Measurements from ENCODE around the gene KATNAL1.
"Not testable (repeated sequence)": the region's sequence is repeated elsewhere in the genome, so short reads cannot be mapped to it uniquely, and the experiment has no call there.

The KATNAL1 gene

GRCh38 chr13:30292325-30292724 lies 15.0 kb downstream of the KATNAL1 start:
- DNase-seq (ENCODE audit: low spot score), result no peak

DNA sequence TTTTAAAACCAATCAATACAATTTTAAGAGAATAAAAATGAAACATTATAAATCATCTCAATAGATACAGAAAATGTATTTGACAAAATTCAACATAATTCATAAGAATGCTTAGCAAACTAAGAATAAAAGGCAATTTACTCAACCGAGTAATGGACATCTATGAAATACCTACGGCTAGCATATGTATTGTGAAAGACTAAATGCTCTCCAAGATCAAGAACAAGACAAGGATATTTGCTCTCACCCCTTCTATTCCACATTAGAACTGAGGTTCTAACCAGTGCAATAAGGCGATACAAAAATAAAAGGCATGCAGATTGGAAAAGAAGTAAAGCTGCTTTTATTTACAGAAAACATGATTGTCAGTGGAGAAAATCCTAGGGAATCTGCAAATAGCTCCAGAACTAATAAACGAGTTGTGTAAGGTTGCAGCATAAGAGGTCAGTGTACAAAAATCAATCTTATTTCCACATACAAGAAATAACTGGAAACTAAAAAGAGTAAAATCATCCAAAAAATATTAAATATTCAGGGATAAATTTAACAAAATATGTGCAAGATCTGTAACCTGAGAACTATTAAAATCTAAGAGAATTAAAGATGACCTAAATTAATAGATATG lies 16.4 kb downstream of the KATNAL1 start:
- no peak for DNase-seq (ENCODE audit: low spot score)

- no peak for DNase-seq (ENCODE audit: low spot score)
These were observed 17.8 kb downstream of the KATNAL1 start for GRCh38 chr13:30289533-30289932.

DNA sequence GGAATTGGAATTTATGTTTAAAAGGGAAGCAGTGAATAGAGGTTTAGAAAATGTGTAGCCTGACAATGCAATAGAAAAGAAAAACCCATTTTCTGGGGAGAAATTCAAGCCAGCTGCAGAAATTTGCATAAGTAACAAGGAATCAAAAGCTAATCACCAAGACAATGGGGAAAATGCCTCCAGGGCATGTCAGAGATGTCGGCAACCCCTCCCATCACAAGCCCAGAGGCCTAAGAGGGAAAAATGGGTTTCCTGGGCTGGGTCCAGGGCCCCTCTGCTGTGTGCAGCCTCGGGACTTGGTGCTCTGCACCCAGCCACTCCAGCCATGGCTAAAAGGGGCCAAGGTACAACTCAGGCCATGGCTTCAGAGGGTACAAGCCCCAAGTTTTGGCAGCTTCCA lies 21.3 kb downstream of the KATNAL1 start:
- not testable (repeated sequence) for DNase-seq (ENCODE audit: low spot score)

GRCh38 chr13:30276178-30276577 lies 31.2 kb downstream of the KATNAL1 start:
- DNase-seq (ENCODE audit: low spot score), result no peak

DNA sequence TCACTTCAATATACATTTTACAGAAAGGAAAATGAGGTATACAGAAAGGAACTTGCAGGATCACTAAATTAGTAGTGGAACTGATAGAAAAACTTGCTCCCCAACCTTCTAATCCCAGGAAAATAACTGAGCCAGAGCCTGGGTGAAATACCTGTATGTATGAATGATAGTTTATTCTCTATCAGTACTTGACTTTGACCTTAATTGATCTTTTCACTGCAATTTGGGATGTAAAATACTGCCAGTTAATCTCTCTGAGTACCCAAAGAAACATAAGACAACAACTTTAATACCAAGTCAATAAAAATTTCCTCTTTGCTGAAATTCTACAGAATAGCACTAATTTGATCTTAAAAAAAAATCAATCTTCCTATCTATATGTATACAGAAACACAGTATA lies 33.3 kb downstream of the KATNAL1 start:
- DNase-seq (ENCODE audit: low spot score), result no peak

DNA sequence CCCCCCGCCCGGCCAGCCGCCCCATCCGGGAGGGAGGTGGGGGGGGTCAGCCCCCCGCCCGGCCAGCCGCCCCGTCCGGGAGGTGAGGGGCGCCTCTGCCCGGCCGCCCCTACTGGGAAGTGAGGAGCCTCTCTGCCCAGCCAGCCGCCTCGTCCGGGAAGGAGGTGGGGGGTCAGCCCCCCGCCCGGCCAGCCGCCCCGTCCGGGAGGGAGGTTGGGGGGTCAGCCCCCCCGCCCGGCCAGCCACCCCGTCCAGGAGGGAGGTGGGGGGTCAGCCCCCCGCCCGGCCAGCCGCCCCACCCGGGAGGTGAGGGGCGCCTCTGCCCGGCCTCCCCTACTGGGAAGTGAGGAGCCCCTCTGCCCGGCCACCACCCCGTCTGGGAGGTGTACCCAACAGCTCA lies 37.3 kb downstream of the KATNAL1 start:
- DNase-seq (ENCODE audit: low spot score), result not testable (repeated sequence)

DNA sequence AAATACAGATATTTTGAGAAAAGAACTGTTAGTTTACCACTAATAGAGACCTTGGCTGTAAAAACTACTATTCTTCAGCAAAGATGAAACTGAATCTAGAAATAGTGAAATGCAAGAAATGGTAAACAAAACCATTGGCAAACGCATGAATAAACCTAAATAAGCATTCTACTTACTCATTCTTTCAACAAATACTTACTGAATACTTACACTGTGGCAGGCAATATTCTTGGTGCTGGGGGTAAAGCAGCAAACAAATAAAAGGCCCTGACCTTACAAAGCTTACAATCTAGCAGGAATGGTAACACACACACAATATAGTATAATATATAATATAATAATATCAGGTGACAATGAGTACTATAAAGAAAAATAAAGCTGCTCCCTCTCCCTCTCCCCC lies 38.7 kb downstream of the KATNAL1 start:
- DNase-seq (ENCODE audit: low spot score), result no peak

GRCh38 chr13:30266756-30267155 lies 40.6 kb downstream of the KATNAL1 start:
- no peak for DNase-seq (ENCODE audit: low spot score)

DNA sequence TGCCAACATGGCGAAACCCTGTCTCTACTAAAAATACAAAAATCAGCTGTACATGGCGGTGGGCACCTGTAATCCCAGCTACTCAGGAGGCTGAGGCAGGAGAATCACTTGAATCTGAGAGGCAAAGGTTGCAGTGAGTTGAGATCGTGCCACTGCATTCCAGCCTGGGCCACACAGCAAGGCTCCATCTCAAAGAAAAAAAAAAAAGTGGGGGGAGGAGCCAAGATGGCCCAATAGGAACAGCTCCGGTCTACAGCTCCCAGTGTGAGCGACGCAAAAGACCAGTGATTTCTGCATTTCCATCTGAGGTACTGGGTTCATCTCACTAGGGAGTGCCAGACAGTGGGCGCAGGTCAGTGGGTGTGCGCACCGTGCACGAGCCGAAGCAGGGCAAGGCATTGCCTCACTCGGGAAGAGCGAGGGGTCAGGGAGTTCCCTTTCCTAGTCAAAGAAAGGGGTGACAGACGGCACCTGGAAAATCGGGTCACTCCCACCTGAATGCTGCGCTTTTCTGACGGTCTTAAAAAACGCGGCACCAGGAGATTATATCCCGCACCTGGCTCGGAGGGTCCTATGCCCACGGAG lies 48.1 kb downstream of the KATNAL1 start:
- not testable (repeated sequence) for DNase-seq (ENCODE audit: low spot score)

GRCh38 chr13:30257468-30258099 lies 49.8 kb downstream of the KATNAL1 start:
- DNase-seq (ENCODE audit: low spot score), result peak; percentile 96

DNA sequence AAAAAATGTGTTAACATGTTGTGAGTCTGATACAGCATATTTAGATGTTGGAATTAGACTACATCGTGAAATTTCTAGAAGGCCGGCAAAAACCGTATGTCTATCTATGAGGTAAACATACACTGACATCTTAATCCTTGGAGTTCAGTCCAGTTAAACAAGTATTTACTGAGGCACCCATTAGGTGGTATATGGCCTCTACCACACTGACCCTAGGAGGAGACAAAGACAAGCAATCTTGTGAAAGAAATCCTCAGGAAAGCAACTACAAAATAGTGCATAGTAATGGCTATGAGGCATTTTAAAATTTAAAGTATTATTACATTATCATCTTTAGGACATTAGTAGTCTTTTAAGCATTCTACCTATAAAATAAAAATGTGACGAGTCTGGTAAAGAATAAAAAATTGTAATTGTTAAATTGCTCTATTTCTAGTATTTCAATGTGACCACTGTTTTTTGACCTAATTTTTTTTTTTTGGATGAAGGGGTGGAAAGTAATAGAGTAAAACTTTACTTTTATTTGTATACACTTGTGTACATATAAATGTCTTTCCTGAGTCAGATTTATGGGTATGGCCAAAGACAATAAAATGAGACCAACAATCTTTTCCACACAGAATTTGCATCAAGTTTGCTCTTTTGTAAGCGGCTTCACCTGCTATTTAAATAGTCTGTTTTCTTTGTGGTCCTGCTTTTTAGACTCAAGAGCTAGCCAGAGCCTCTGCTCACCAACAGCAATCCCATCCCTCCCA lies 50.5 kb downstream of the KATNAL1 start:
- peak; percentile 26 for DNase-seq (ENCODE audit: low spot score)

DNA sequence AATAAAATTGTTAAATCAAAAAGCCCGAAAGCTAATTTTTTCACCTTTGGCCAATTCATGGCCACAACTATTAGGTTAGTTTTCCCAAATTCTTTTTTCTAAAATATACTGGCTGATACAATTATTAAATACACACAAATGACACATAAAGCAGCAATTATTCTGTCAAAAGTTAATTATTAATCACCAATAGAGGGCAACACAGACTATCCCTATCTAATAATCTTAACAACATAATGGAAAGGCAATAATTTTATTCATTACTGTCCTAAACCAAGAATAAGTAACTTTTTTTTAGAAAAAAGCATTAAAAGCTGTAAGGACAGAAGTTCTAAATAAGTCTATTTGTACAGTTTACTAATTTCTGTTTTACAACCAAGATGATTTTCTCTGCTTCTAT lies 51.7 kb downstream of the KATNAL1 start:
- no peak for DNase-seq (ENCODE audit: low spot score)

DNA sequence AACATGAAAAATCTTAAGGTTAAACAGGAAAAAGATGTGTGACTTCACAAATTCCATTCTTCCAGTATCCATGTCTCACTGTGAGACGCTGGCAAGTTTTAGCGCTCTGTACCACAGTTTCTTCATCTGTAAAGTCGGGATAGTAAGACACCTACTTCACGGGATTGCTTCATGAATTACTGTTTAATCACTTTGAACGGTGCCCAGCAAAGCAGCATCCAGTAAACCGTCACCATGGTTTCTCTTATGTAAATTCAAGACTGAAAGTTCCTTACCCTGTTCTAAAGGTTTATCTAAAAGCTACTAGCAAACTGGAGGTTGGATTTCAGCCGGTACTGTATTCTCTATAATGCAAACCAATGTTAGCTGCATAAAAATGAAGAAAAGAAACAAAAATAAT lies 53.5 kb downstream of the KATNAL1 start:
- no peak for DNase-seq (ENCODE audit: low spot score)

GRCh38 chr13:30247406-30247805 lies 59.9 kb downstream of the KATNAL1 start:
- DNase-seq (ENCODE audit: low spot score), result no peak

GRCh38 chr13:30241532-30241931 lies 65.8 kb downstream of the KATNAL1 start:
- no peak for DNase-seq (ENCODE audit: low spot score)

GRCh38 chr13:30240608-30241007 lies 66.7 kb downstream of the KATNAL1 start:
- no peak for DNase-seq (ENCODE audit: low spot score)

DNA sequence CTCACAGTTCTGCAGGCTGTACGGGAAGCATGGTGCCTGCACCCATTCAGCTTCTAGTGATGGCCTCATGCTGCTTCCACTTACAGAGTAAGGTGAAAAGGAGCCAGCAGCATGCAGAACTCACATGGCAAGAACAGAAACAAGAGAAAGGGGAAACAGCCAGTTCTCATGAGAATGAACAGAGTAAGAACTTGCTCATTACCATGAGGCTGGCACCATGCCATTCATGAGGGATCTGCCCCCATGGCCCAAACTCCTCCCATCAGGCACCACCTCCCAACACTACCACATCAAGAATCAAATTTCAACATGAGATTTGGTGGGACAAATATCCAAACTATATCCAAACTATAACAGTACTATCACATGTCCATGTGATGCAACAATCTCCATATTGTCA lies 72.1 kb downstream of the KATNAL1 start:
- DNase-seq (ENCODE audit: low spot score), result no peak

GRCh38 chr13:30234619-30235162 lies 72.7 kb downstream of the KATNAL1 start:
- no peak for DNase-seq (ENCODE audit: low spot score)

- DNase-seq (ENCODE audit: low spot score), result no peak
These were observed 82.6 kb downstream of the KATNAL1 start for GRCh38 chr13:30224732-30225131.

DNA sequence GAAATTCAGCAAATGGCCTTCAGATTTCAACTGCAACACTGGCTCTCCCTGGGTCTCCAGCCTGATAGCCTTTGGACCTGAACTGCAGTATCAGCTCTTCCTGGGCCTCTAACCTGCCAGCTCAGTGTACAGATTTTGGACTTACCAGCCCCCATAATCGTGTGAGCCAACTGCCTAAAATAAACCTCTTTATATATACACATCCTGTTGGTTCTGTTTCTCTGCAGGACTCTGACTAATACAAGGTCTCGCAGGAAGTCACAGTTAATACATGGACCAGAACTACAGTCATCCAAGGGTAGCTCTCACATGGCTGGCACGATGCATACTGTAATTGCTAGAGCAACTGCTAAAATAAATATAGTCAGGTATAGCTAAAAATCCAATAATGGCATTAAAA lies 85.1 kb downstream of the KATNAL1 start:
- DNase-seq (ENCODE audit: low spot score), result no peak

DNA sequence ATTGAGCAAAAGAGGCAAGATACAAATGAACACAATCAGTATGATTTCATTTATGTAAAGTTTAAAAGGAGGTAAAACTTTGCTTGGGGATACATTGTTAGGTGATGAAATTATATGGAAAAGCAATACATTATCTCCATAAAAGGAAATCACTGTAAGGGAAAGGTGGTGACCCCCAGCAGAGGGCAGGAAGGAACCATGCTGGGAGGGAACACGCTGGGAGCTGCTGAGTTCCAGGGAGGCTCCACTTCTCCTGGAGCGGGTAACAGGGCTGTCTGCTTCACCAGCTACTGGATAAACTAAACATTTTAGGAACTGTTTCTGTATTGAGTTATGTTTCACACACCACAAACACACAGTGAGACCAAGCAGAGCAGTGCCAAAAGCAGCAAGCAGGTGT lies 91.2 kb downstream of the KATNAL1 start:
- DNase-seq (ENCODE audit: low spot score), result no peak

Measured in SK-N-DZ (cell line).